Kidney epithelial cell (primary cell): ENCODE data around the gene TENM3. TPM values are rescaled to one million over a fixed set of nuclear protein-coding genes. Genes with fewer than 3 reads are reported as not detected.
A peak's percentile ranks its signal among the peaks of the same experiment; 100 is the strongest.

ENCODE experiments used
- DNase-seq: peaks from one replicate; pipeline ENCODE4 v3.0.0-alpha.2; 2010; ENCODE audit warnings: low read depth
- H3K27me3 ChIP-seq: 2 replicates; pipeline ENCODE4 v1.6.0; 2011; ENCODE audit warnings: low read length; ENCODE audit not compliant: control insufficient read depth, insufficient read depth
- H3K36me3 ChIP-seq: 2 replicates; pipeline ENCODE4 v1.5.1; 2011; ENCODE audit warnings: low read length; ENCODE audit not compliant: control insufficient read depth, insufficient read depth
- H3K4me3 ChIP-seq: 2 replicates; pipeline ENCODE4 v1.5.1; 2011; ENCODE audit warnings: low read depth, mild to moderate bottlenecking, control low read depth, low read length
- CTCF ChIP-seq: IDR thresholded peaks from 2 replicates; pipeline ENCODE4 v1.5.1; 2011; ENCODE audit warnings: mild to moderate bottlenecking, moderate library complexity, low read length, control low read depth, inconsistent platforms; ENCODE audit not compliant: insufficient read depth, poor library complexity, severe bottlenecking
- total RNA-seq: library from RNA; depleted of rRNA; stranded (reverse); fragments of >200 nt; gene quantifications from 2 replicates; pipeline ENCODE4 v1.2.3, GENCODE V29; 2015

Gene TENM3
- total RNA-seq, 1 donor from 2014 or later, result 11.2 TPM

- Histone ChIP-seq H3K4me3 (no peak overlapping the region), H3K27me3 (no peaks in the 10 kb centered on the region), H3K36me3 (no peaks in the 10 kb centered on the region)
- DNase-seq, result no peak
- no peak for TF ChIP-seq CTCF
Measured at GRCh38 chr4:182746876-182747275, 503.7 kb downstream of the TENM3 start.

- no peak for DNase-seq
- Histone ChIP-seq H3K36me3 (no peaks in the 10 kb centered on the region), H3K4me3 (no peak overlapping the region), H3K27me3 (no peaks in the 10 kb centered on the region)
- TF ChIP-seq CTCF, result no peak
Measured at GRCh38 chr4:182748283-182748682, 505.1 kb downstream of the TENM3 start.

GRCh38 chr4:182748949-182749348 lies 505.7 kb downstream of the TENM3 start:
- Histone ChIP-seq H3K27me3 (no peaks in the 10 kb centered on the region), H3K36me3 (no peaks in the 10 kb centered on the region), H3K4me3 (no peak overlapping the region)
- no peak for TF ChIP-seq CTCF
- DNase-seq, result no peak

GRCh38 chr4:182749667-182750167 lies 506.5 kb downstream of the TENM3 start:
- H3K36me3 ChIP-seq, result no peaks in the 10 kb centered on the region
- DNase-seq, result no peak
- no peak for TF ChIP-seq CTCF

GRCh38 chr4:182752158-182752910 lies 509.1 kb downstream of the TENM3 start:
- DNase-seq, result peak; percentile 31
- TF ChIP-seq CTCF, result no peak
- Histone ChIP-seq H3K4me3 (no peak overlapping the region), H3K27me3 (no peaks in the 10 kb centered on the region), H3K36me3 (no peaks in the 10 kb centered on the region)

More at GRCh38 chr4:182749667-182750167, 506.5 kb downstream of the TENM3 start:
- H3K4me3 ChIP-seq, result no peak overlapping the region
- H3K27me3 ChIP-seq, result no peaks in the 10 kb centered on the region

GRCh38 chr4:182754895-182755294 lies 511.7 kb downstream of the TENM3 start:
- H3K4me3 ChIP-seq, result no peak overlapping the region
- H3K36me3 ChIP-seq, result no peaks in the 10 kb centered on the region
- H3K27me3 ChIP-seq, result no peaks in the 10 kb centered on the region
- no peak for TF ChIP-seq CTCF
- DNase-seq, result no peak
